ENCODE measurements around the gene LRRC7. TPM values are rescaled to one million over a fixed set of nuclear protein-coding genes. Genes with fewer than 3 reads are reported as not detected.

The LRRC7 gene
- total and polyA plus RNA-seq, 2 of the 13 experiments (the other 11 are each of a cell fraction or from before 2014, with no cell fraction given) = not detected

GRCh38 chr1:70156529-70157120 lies 588.9 kb downstream of the LRRC7 start (continued):
- TF ChIP-seq NRL (CRISPR knock-in tag; IDR thresholded peaks at IDR 0.05; ENCODE audit: borderline replicate concordance) = no peak
- no peak for TF ChIP-seq ZNF513 (CRISPR knock-in tag; conservative IDR thresholded peaks at IDR 0.05)

GRCh38 chr1:70164350-70164749 lies 596.6 kb downstream of the LRRC7 start:
- Histone ChIP-seq H3K27ac (ENCODE audit: extremely low read length, insufficient read depth, low read length) (no peak overlapping the region), H3K4me3 (replicated peaks in 1 of 3; ENCODE audit: insufficient read depth in 1 of 3, low read depth in 2 of 3, low read length in 3 of 3) (no peak overlapping the region), H3K4me2 (ENCODE audit: low read depth, low read length) (no peak overlapping the region), H3K9ac (ENCODE audit: insufficient read depth, low read depth, low read length) (no peak overlapping the region), H3K36me3 (replicated peaks in 1 of 2; ENCODE audit: control insufficient read depth in 1 of 2, insufficient read depth in 2 of 2, low read length in 2 of 2) (peaks cover 2 to 9% of the 10 kb centered on the region in 2 experiments; a peak in 3 of 5 replicates), H3K9me3 (ENCODE audit: low read length) (no peaks in the 10 kb centered on the region), H4K20me1 (ENCODE audit: insufficient read depth, low read length) (no peaks in the 10 kb centered on the region), H2AFZ (ENCODE audit: low read length) (no peak overlapping the region), H3K79me2 (ENCODE audit: insufficient read depth, low read length) (no peaks in the 10 kb centered on the region), H3K4me1 (ENCODE audit: insufficient read depth, low read length) (no peaks in the 10 kb centered on the region), H3K27me3 (ENCODE audit: control insufficient read depth in 1 of 2, insufficient read depth in 2 of 2, low read length in 2 of 2) (no peaks in the 10 kb centered on the region)
- ATAC-seq = no peak
- FAIRE-seq = no peak
- POLR2A ChIA-PET = no interaction called here
- no peak for TF ChIP-seq MEIS2 (CRISPR knock-in tag; IDR thresholded peaks at IDR 0.05)
- no peak for TF ChIP-seq USF2 (IDR thresholded peaks at IDR 0.05; ENCODE audit: low read depth, low read length)
- no peak for TF ChIP-seq USF2 (CRISPR knock-in tag; IDR thresholded peaks at IDR 0.05; ENCODE audit: borderline replicate concordance)
- TF ChIP-seq ZNF644 (CRISPR knock-in tag; IDR thresholded peaks at IDR 0.05; ENCODE audit: low read depth) = no peak
- TF ChIP-seq DMAP1 (CRISPR knock-in tag; IDR thresholded peaks at IDR 0.05) = no peak
- no peak for TF ChIP-seq ZNF318 (CRISPR knock-in tag; IDR thresholded peaks at IDR 0.05)
- no peak for TF ChIP-seq ZNF772 (CRISPR knock-in tag; IDR thresholded peaks at IDR 0.05)
- no peak for TF ChIP-seq SOX13 (IDR thresholded peaks at IDR 0.05)
- no peak for TF ChIP-seq SOX13 (CRISPR knock-in tag; conservative IDR thresholded peaks at IDR 0.05 in 1 of 2, IDR thresholded peaks at IDR 0.05 in 1 of 2)
- 98% methylated on average over 4 of the region's 4 CpGs for WGBS (ENCODE audit: low lambda C conversion rate)
- BruUV-seq (replicated peaks) = no TSS peak
- in situ Hi-C loops (cut with HindIII; ENCODE audit: extremely low pct_ligation_motif_present, low pct_unique_long_range_greater_than_20kb) (no loop called here), intact Hi-C loops (cut with micrococcal nuclease; ENCODE audit: unreplicated experiment) (no loop called here)
- CTCF ChIA-PET (ENCODE audit: low intra/inter-chr PET ratio, low total read pairs) = no interaction called here
- DNase-seq (ENCODE audit: low spot score) = no peak

All from HepG2 (cell line).